HG02884 (cell line): ENCODE measurements around the gene KCNJ18.
"Not testable (repeated sequence)": the region's sequence is repeated elsewhere in the genome, so short reads cannot be mapped to it uniquely, and the experiment has no call there.

Experiments used
- ATAC-seq: cut with Tn5 transposase; IDR thresholded peaks from one replicate; pipeline ENCODE4 v1.9.1; 2021; ENCODE audit warnings: mild to moderate bottlenecking, moderate library complexity; ENCODE audit not compliant: unreplicated experiment

KCNJ18 gene

GRCh38 chr17:21702029-21702428 is 9.7 kb downstream of the KCNJ18 start:
- ATAC-seq = not testable (repeated sequence)

- not testable (repeated sequence) for ATAC-seq
These were observed 10.2 kb downstream of the KCNJ18 start for GRCh38 chr17:21702521-21702920.

- not testable (repeated sequence) for ATAC-seq
These were observed 10.8 kb downstream of the KCNJ18 start for GRCh38 chr17:21702940-21703640.

- not testable (repeated sequence) for ATAC-seq
These were observed 11.9 kb downstream of the KCNJ18 start for GRCh38 chr17:21703891-21704872.

- no peak for ATAC-seq
These were observed 12.8 kb downstream of the KCNJ18 start for GRCh38 chr17:21705021-21705601.

GRCh38 chr17:21705746-21706145 is 13.4 kb downstream of the KCNJ18 start:
- ATAC-seq = not testable (repeated sequence)

GRCh38 chr17:21706546-21706945 is 14.2 kb downstream of the KCNJ18 start:
- ATAC-seq = not testable (repeated sequence)

- ATAC-seq = not testable (repeated sequence)
These were observed 14.8 kb downstream of the KCNJ18 start for GRCh38 chr17:21707131-21707530.

GRCh38 chr17:21707711-21708611 is 15.6 kb downstream of the KCNJ18 start:
- ATAC-seq = not testable (repeated sequence)

- not testable (repeated sequence) for ATAC-seq
These were observed 16.6 kb downstream of the KCNJ18 start for GRCh38 chr17:21708612-21709535.

GRCh38 chr17:21709994-21710393 is 17.7 kb downstream of the KCNJ18 start:
- ATAC-seq = not testable (repeated sequence)

- not testable (repeated sequence) for ATAC-seq
These were observed 18.2 kb downstream of the KCNJ18 start for GRCh38 chr17:21710486-21710885.

GRCh38 chr17:21711182-21711581 is 18.9 kb downstream of the KCNJ18 start:
- no peak for ATAC-seq

GRCh38 chr17:21713020-21713419 is 20.7 kb downstream of the KCNJ18 start:
- ATAC-seq = not testable (repeated sequence)

- ATAC-seq = not testable (repeated sequence)
These were observed 21.3 kb downstream of the KCNJ18 start for GRCh38 chr17:21713631-21714030.

GRCh38 chr17:21714676-21715075 is 22.4 kb downstream of the KCNJ18 start:
- not testable (repeated sequence) for ATAC-seq

- not testable (repeated sequence) for ATAC-seq
These were observed 23.6 kb downstream of the KCNJ18 start for GRCh38 chr17:21715877-21716276.

GRCh38 chr17:21718971-21719370 is 26.6 kb downstream of the KCNJ18 start:
- ATAC-seq = not testable (repeated sequence)
